GM12878 (cell line): ENCODE results near the gene MEIOC. TPM values are rescaled to one million over a fixed set of nuclear protein-coding genes. Genes with fewer than 3 reads are reported as not detected.

Source experiments
- BHLHE40 ChIP-seq, 2 experiments: fragments of 450-650 bp in 1 of 2; IDR thresholded peaks; 2 replicates each; pipeline ENCODE4 v1.6.1; 2011 to 2017; ENCODE audit warnings: low read depth in 2 of 2, borderline replicate concordance in 1 of 2, improper control_type of control experiment in 1 of 2, low read length in 1 of 2, mild to moderate bottlenecking in 1 of 2
- CEBPB ChIP-seq, 2 experiments: fragments of 150-350 bp in 1 of 2; IDR thresholded peaks; 2 replicates each; pipeline ENCODE4 v1.6.1; 2012 to 2014; ENCODE audit warnings: low read depth in 2 of 2, low read length in 2 of 2, borderline replicate concordance in 1 of 2, inconsistent platforms in 1 of 2
- EP300 ChIP-seq, 2 experiments: fragments of 150-350 bp in 1 of 2; IDR thresholded peaks; 2 replicates each; pipeline ENCODE4 v1.6.1; 2011 to 2012; ENCODE audit warnings: low read depth in 2 of 2, low read length in 2 of 2, borderline replicate concordance in 1 of 2, improper control_type of control experiment in 1 of 2, inconsistent platforms in 1 of 2; ENCODE audit not compliant: control insufficient read depth in 1 of 2
- HDAC2 ChIP-seq: fragments of 200-600 bp; sonication (generic); IDR thresholded peaks from 2 replicates; pipeline ENCODE4 v1.6.1; 2017
- MYC ChIP-seq: IDR thresholded peaks from 2 replicates; pipeline ENCODE4 v1.6.1; 2011; ENCODE audit warnings: mild to moderate bottlenecking, low read length, moderate library complexity, inconsistent platforms; ENCODE audit not compliant: insufficient read depth, insufficient replicate concordance, insufficient read length, severe bottlenecking
- YBX1 ChIP-seq: fragments of 450-650 bp; IDR thresholded peaks from 2 replicates; pipeline ENCODE4 v1.6.1; 2016; ENCODE audit warnings: antibody characterized with exemption
- polyA plus RNA-seq, 11 experiments: library from polyadenylated mRNA; depleted of rRNA in 4 of 11; unstranded in 6 of 11; stranded (reverse) in 5 of 11; fragments of >200 nt; fragmentation: Nextera tagmentation in 4 of 11; fragmentation: Illumina TruSeq in 1 of 11; extraction: Ambion mirVana in 4 of 11; extraction: Trizol in 1 of 11; gene quantifications; 1 replicate in 1 of 11; 2 replicates in 10 of 11; pipeline versions ENCODE4 v1.2.1 to v1.2.3, GENCODE V29; 2011 to 2016; ENCODE audit warnings: inconsistent platforms in 2 of 11, missing spikeins in 2 of 11, low read depth in 1 of 11
- total RNA-seq, 4 experiments: library from RNA; depleted of rRNA in 3 of 4; stranded (reverse); fragments of >200 nt in 3 of 4; fragmentation: Illumina TruSeq in 1 of 4; extraction: Trizol in 1 of 4; gene quantifications; 2 replicates each; pipeline versions ENCODE4 v1.2.1 to v1.2.3, GENCODE V29; 2013 to 2021
- TF ChIP-seq, protein P1 (sequence below): fragments of 150-350 bp; IDR thresholded peaks from 2 replicates; pipeline ENCODE4 v1.6.1; 2014; ENCODE audit warnings: mild to moderate bottlenecking, low read depth, low read length
- TF ChIP-seq, protein P2 (sequence below): fragments of 450-650 bp; formaldehyde crosslinking; IDR thresholded peaks from 2 replicates; pipeline ENCODE4 v1.4.0; 2022; ENCODE audit warnings: mild to moderate bottlenecking, moderate library complexity

The MEIOC gene
- total and polyA plus RNA-seq, 10 of the 15 experiments (the other 5 are each of a cell fraction or from before 2014, with no cell fraction given): 0.01 to 0.48 (median 0.12) TPM; not detected in 4

DNA sequence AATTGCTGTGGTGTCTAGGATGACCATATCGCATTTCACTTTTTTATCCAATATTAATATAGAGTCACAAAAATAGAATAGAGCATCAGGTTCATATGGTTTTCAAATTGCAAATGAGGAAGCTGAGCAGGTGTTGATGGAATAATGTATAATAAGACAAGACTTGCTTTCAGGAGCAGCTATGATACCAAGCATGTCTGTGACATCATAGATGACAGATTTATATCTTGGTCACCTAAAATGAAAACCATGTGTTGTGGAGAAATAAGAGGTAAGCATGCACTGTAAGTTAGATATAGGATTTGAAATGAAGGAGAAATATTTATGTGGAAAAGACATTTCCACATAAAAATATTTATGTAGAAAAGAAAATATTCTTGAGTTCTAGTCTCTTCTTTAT is 8.6 kb downstream of the MEIOC start (continued):
- no peak for TF ChIP-seq YBX1
- no peak for TF ChIP-seq MYC
- TF ChIP-seq, protein P1, sequence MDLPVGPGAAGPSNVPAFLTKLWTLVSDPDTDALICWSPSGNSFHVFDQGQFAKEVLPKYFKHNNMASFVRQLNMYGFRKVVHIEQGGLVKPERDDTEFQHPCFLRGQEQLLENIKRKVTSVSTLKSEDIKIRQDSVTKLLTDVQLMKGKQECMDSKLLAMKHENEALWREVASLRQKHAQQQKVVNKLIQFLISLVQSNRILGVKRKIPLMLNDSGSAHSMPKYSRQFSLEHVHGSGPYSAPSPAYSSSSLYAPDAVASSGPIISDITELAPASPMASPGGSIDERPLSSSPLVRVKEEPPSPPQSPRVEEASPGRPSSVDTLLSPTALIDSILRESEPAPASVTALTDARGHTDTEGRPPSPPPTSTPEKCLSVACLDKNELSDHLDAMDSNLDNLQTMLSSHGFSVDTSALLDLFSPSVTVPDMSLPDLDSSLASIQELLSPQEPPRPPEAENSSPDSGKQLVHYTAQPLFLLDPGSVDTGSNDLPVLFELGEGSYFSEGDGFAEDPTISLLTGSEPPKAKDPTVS: no peak
- no peak for TF ChIP-seq HDAC2
- TF ChIP-seq, protein P2, sequence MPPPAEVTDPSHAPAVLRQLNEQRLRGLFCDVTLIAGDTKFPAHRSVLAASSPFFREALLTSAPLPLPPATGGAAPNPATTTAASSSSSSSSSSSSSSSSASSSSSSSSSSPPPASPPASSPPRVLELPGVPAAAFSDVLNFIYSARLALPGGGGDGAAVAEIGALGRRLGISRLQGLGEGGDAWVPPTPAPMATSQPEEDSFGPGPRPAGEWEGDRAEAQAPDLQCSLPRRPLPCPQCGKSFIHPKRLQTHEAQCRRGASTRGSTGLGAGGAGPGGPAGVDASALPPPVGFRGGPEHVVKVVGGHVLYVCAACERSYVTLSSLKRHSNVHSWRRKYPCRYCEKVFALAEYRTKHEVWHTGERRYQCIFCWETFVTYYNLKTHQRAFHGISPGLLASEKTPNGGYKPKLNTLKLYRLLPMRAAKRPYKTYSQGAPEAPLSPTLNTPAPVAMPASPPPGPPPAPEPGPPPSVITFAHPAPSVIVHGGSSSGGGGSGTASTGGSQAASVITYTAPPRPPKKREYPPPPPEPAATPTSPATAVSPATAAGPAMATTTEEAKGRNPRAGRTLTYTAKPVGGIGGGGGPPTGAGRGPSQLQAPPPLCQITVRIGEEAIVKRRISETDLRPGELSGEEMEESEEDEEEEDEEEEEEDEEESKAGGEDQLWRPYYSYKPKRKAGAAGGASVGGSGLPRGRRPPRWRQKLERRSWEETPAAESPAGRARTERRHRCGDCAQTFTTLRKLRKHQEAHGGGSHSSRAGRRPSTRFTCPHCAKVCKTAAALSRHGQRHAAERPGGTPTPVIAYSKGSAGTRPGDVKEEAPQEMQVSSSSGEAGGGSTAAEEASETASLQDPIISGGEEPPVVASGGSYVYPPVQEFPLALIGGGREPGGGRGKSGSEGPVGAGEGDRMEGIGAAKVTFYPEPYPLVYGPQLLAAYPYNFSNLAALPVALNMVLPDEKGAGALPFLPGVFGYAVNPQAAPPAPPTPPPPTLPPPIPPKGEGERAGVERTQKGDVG (CRISPR knock-in tag): no peak
- TF ChIP-seq CEBPB (IDR thresholded peaks at IDR 0.05; ENCODE audit: borderline replicate concordance in 1 of 2, low read depth in 2 of 2, low read length in 2 of 2): no peak
- no peak for TF ChIP-seq EP300 (IDR thresholded peaks at IDR 0.05; ENCODE audit: borderline replicate concordance in 1 of 2, control insufficient read depth in 1 of 2, low read depth in 2 of 2, low read length in 2 of 2)
- no peak for TF ChIP-seq BHLHE40 (IDR thresholded peaks at IDR 0.05; ENCODE audit: borderline replicate concordance in 1 of 2, low read depth in 2 of 2, low read length in 1 of 2)
